Fibroblast of the aortic adventitia (primary cell): Measurements from ENCODE around the gene TOMM34. TPM values are rescaled to one million over a fixed set of nuclear protein-coding genes. Genes with fewer than 3 reads are reported as not detected.

Experiments used
- DNase-seq: peaks from one replicate; pipeline ENCODE4 v3.0.0-alpha.2; 2010; ENCODE audit warnings: low read depth
- H3K4me3 ChIP-seq: 2 replicates; pipeline ENCODE4 v1.5.1; 2011; ENCODE audit warnings: low read depth, mild to moderate bottlenecking, control low read depth, low read length, moderate library complexity
- total RNA-seq: library from RNA; depleted of rRNA; stranded (reverse); fragments of >200 nt; gene quantifications from 2 replicates; pipeline ENCODE4 v1.2.3, GENCODE V29; 2012; ENCODE audit warnings: low replicate concordance
- TF ChIP-seq, protein P1 (sequence below): IDR thresholded peaks from 2 replicates; pipeline ENCODE4 v1.5.1; 2011; ENCODE audit warnings: mild to moderate bottlenecking, low read length, control low read depth, inconsistent platforms; ENCODE audit not compliant: insufficient read depth

Gene TOMM34, protein sequence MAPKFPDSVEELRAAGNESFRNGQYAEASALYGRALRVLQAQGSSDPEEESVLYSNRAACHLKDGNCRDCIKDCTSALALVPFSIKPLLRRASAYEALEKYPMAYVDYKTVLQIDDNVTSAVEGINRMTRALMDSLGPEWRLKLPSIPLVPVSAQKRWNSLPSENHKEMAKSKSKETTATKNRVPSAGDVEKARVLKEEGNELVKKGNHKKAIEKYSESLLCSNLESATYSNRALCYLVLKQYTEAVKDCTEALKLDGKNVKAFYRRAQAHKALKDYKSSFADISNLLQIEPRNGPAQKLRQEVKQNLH
- 7.0 and 29.3 TPM in 2 replicates for total RNA-seq

DNA sequence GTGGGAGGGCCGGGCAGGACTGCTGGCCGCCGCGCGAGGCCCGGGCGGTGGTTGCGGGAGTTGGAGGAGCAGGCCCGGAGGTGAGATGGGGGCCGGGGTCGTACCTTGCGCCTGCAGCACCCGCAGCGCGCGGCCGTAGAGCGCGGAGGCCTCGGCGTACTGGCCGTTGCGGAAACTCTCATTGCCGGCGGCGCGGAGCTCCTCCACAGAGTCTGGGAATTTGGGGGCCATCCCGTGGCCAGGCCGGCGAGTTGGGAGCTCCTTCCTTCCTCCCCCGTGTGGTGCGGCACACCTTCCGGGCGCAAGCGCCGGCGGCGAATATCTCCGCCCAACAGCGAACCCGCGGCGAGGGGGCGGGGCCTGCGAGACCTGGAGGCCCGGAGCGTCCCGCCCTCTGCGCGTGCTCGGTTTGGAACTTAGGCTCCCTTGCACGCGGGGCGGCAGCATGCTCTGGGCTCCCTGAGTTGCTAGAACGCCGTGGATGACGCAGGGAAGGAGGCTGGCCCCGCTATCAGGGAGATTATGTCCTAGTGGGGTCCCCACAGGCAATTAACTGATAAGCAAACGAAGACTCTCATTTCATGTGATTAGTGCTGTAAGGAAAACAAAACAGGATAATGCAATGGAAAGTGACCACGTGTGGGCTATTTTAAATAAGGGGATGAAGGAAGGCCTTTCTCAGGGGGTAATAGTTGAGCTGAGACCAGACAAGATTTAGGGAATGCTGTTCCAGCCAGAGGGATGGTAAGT is at the start of gene TOMM34:
TOMM34 (minus strand) TSS at position 295 of the 750 bp plus-strand sequence; CDS start at position 231, 64 bp downstream.
- peak within 1 kb of the TSS; percentile 83 for H3K4me3 ChIP-seq
- DNase-seq: peak; percentile 82
- TF ChIP-seq, protein P1, sequence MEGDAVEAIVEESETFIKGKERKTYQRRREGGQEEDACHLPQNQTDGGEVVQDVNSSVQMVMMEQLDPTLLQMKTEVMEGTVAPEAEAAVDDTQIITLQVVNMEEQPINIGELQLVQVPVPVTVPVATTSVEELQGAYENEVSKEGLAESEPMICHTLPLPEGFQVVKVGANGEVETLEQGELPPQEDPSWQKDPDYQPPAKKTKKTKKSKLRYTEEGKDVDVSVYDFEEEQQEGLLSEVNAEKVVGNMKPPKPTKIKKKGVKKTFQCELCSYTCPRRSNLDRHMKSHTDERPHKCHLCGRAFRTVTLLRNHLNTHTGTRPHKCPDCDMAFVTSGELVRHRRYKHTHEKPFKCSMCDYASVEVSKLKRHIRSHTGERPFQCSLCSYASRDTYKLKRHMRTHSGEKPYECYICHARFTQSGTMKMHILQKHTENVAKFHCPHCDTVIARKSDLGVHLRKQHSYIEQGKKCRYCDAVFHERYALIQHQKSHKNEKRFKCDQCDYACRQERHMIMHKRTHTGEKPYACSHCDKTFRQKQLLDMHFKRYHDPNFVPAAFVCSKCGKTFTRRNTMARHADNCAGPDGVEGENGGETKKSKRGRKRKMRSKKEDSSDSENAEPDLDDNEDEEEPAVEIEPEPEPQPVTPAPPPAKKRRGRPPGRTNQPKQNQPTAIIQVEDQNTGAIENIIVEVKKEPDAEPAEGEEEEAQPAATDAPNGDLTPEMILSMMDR: no peak

DNA sequence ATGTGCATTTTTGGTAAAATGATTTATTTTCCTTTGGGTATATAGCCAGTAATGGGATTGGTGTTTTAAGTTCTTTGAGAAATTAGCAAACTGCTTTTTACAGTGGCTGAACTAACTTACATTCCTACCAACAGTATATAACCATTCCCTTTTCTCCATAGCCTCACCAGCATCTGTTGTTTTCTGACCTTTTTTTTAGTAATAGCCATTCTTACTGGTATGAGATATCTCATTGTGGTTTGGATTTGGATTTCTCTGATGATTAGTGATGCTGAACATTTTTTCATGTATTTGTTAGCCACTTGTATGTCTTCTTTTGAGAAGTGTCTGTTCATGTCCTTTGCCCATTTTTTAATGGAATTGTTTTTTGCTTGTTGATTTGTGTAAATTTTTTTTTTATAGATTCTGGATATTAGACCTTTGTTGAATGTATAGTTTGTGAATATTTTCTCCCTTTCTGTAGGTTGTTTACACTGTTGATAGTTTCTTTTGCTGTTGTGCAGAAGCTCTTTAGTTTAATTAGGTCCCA is 48.4 kb upstream of the TOMM34 start:
- no peak overlapping the region for H3K4me3 ChIP-seq
- TF ChIP-seq, protein P1: no peak
- no peak for DNase-seq

DNA sequence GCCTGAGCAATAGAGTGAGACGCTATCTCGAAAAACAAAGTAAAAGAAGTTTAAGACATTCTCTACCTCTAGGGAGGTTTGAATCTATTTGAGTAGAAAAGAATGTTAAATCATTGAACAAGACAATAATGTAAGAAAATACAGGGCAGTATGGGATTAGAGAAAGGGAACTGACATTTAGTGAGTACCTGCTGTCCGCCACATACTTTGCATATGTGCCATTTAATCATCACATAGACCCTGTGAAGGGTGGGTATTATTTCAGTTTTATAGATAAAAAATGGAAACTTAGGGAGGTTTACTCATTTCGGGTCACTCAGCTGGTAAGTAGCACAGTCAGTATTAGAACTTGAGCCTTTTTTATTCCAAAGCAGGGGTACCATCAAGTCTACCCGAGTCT is 37.5 kb upstream of the TOMM34 start:
- H3K4me3 ChIP-seq: no peak overlapping the region
- TF ChIP-seq, protein P1: no peak
- no peak for DNase-seq

DNA sequence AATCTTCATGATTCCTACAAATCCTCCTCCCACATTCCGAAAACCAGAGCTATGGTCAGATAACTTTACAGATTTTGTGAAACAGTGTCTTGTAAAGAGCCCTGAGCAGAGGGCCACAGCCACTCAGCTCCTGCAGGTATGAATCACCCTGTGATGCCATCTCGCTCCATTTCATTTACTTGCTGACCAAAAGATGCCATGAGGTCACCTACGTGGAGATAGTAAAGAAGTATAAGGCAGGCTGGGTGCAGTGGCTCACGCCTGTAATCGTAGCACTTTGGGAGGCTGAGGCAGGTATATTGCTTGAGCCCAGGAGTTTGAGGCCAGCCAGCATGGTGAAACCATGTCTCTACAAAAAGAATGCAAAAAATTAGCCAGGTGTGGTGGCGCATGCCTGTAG is 37.0 kb upstream of the TOMM34 start:
- no peak for DNase-seq
- H3K4me3 ChIP-seq: no peak overlapping the region
- TF ChIP-seq, protein P1: no peak

DNA sequence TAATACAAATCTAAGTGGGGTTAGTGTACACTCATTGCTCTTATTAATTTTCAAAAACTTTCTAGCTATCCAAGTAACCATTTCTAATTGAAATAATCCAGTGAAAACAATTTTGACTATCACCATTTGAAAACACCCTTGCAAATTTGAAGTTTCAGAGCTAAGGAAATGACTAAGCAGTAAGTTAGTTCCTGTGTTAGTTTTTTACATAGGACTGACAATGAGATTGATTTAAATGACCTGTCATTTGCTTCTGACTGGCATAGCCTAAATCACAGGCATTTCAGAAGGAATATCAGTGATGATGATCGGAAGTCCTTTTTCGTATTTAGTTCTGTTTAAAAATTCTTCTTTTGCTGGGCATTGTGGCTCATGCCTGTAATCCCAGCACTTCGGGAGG is 33.1 kb upstream of the TOMM34 start:
- DNase-seq: peak; percentile 24
- TF ChIP-seq, protein P1: no peak
- H3K4me3 ChIP-seq: no peak overlapping the region

DNA sequence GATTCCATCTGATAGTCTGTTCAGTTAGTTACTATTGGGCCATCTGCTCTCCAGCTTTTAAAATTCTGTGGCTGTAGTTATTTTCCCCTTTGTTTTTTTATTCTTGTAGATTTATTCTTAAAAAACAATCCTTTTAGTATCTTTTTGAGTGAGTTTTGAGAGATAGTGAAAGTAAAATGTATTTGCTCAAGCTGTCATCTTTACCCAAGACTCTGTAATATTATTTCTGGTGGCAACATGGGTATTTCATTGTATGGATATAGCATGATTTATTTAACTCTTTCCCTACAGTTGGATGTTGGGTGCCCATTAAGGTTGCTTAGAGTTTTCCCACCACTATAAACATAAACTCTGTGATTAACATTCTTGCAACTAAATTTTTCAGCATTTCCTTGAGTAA is 30.8 kb upstream of the TOMM34 start:
- peak overlapping the region; percentile 45 for H3K4me3 ChIP-seq
- TF ChIP-seq, protein P1: no peak
- DNase-seq: no peak
